ENCODE data around the gene MEIOB.

MEIOB gene

GRCh38 chr16:1828645-1829410, 43.1 kb downstream of the MEIOB start:
- DNase-seq (ENCODE audit: extremely low spot score): no peak
- ChIA-PET CTCF (no interaction called here), POLR2A (interaction anchor here (1.2 to 2.2 kb wide), 4 partner anchors 10 to 132 kb away, joined by 3 to 19 read pairs (median 6); no protein-coding TSS in a partner anchor)
- no peak for TF ChIP-seq FOXM1 (IDR thresholded peaks at IDR 0.05; ENCODE audit: borderline replicate concordance)
- no peak for TF ChIP-seq SP1 (IDR thresholded peaks at IDR 0.05)
- TF ChIP-seq ZNF384 (IDR thresholded peaks at IDR 0.05): no peak
- TF ChIP-seq L3MBTL2 (conservative IDR thresholded peaks at IDR 0.05): no peak
- TF ChIP-seq SUZ12 (IDR thresholded peaks at IDR 0.05): no peak
- no peak for TF ChIP-seq CTBP1 (IDR thresholded peaks at IDR 0.05; ENCODE audit: borderline replicate concordance)
- no peak for TF ChIP-seq ARNT (IDR thresholded peaks at IDR 0.05)
- TF ChIP-seq LEF1 (IDR thresholded peaks at IDR 0.05; ENCODE audit: borderline replicate concordance): no peak
- no peak for TF ChIP-seq FOXA1 (IDR thresholded peaks at IDR 0.05)
- no peak for TF ChIP-seq BHLHE40 (IDR thresholded peaks at IDR 0.05; ENCODE audit: borderline replicate concordance)
- no peak for TF ChIP-seq TARDBP (IDR thresholded peaks at IDR 0.05)
- TF ChIP-seq FOXK2 (IDR thresholded peaks at IDR 0.05): no peak
- no peak for TF ChIP-seq ELF4 (IDR thresholded peaks at IDR 0.05)
- TF ChIP-seq PKNOX1 (IDR thresholded peaks at IDR 0.05): no peak
- TF ChIP-seq NFRKB (IDR thresholded peaks at IDR 0.05): no peak
- no peak for TF ChIP-seq HDGF (IDR thresholded peaks at IDR 0.05; ENCODE audit: borderline replicate concordance)

- ChIA-PET CTCF (interaction anchor here (0.6 kb wide), 1 partner anchor 524 kb away, joined by 3 read pairs; no protein-coding TSS in a partner anchor), POLR2A (interaction anchor here (0.6 to 2.2 kb wide), 15 partner anchors 9 to 138 kb away, joined by 3 to 19 read pairs (median 4); partner anchors contain the start of genes MSRB1, NUBP2, RPS2 and SPSB3)
- TF ChIP-seq L3MBTL2 (conservative IDR thresholded peaks at IDR 0.05) (peak; percentile 95), FOXK2 (IDR thresholded peaks at IDR 0.05) (no peak), NFRKB (IDR thresholded peaks at IDR 0.05) (no peak), ELF4 (IDR thresholded peaks at IDR 0.05) (peak; percentile 48; the same call in 1 of the 2 replicates), FOXM1 (IDR thresholded peaks at IDR 0.05; ENCODE audit: borderline replicate concordance) (peak; percentile 72; the same call in 1 of the 2 replicates), CTBP1 (IDR thresholded peaks at IDR 0.05; ENCODE audit: borderline replicate concordance) (peak; percentile 85), TARDBP (IDR thresholded peaks at IDR 0.05) (peak; percentile 68; the same call in 1 of the 2 replicates), PKNOX1 (IDR thresholded peaks at IDR 0.05) (peak; percentile 25; the same call in 1 of the 2 replicates), HDGF (IDR thresholded peaks at IDR 0.05; ENCODE audit: borderline replicate concordance) (no peak)
- peak; percentile 97 for DNase-seq (ENCODE audit: extremely low spot score)
These were observed 45.0 kb downstream of the MEIOB start, which contains the start of the genes FAHD1 and HAGH for GRCh38 chr16:1826691-1827573. Gene FAHD1 (plus strand): TSS chr16:1827206. CDS start chr16:1827239, 33 bp downstream. Gene HAGH (minus strand): TSS chr16:1826825. CDS start chr16:1826787, 38 bp downstream.

- POLR2A ChIA-PET: interaction anchor here (0.7 to 2.2 kb wide), 6 partner anchors 9 to 139 kb away, joined by 3 to 19 read pairs (median 8); partner anchors contain the start of genes MSRB1 and RPS2
- TF ChIP-seq CTBP1 (IDR thresholded peaks at IDR 0.05; ENCODE audit: borderline replicate concordance): no peak
- no peak for TF ChIP-seq BHLHE40 (IDR thresholded peaks at IDR 0.05; ENCODE audit: borderline replicate concordance)
- TF ChIP-seq ARNT (IDR thresholded peaks at IDR 0.05): no peak
- TF ChIP-seq SUZ12 (IDR thresholded peaks at IDR 0.05): no peak
- TF ChIP-seq NFRKB (IDR thresholded peaks at IDR 0.05): no peak
- no peak for TF ChIP-seq FOXM1 (IDR thresholded peaks at IDR 0.05; ENCODE audit: borderline replicate concordance)
- TF ChIP-seq LEF1 (IDR thresholded peaks at IDR 0.05; ENCODE audit: borderline replicate concordance): no peak
- peak; percentile 71 for DNase-seq (ENCODE audit: extremely low spot score)
- CTCF ChIA-PET: no interaction called here
These were observed 45.9 kb downstream of the MEIOB start for GRCh38 chr16:1825864-1826690.

GRCh38 chr16:1825381-1825863, 46.5 kb downstream of the MEIOB start:
- ChIA-PET CTCF (no interaction called here), POLR2A (interaction anchor here (1.0 to 1.5 kb wide), 2 partner anchors 42 to 139 kb away, joined by 3 read pairs; partner anchors contain the start of genes NUBP2 and RPS2)
- TF ChIP-seq CTBP1 (IDR thresholded peaks at IDR 0.05; ENCODE audit: borderline replicate concordance) (no peak), ZNF384 (IDR thresholded peaks at IDR 0.05) (no peak), SP1 (IDR thresholded peaks at IDR 0.05) (no peak), ARNT (IDR thresholded peaks at IDR 0.05) (no peak), FOXM1 (IDR thresholded peaks at IDR 0.05; ENCODE audit: borderline replicate concordance) (no peak), HDGF (IDR thresholded peaks at IDR 0.05; ENCODE audit: borderline replicate concordance) (no peak), FOXA1 (IDR thresholded peaks at IDR 0.05) (no peak), ELF4 (IDR thresholded peaks at IDR 0.05) (no peak), L3MBTL2 (conservative IDR thresholded peaks at IDR 0.05) (no peak), TARDBP (IDR thresholded peaks at IDR 0.05) (no peak), FOXK2 (IDR thresholded peaks at IDR 0.05) (no peak), BHLHE40 (IDR thresholded peaks at IDR 0.05; ENCODE audit: borderline replicate concordance) (no peak), NFRKB (IDR thresholded peaks at IDR 0.05) (no peak), LEF1 (IDR thresholded peaks at IDR 0.05; ENCODE audit: borderline replicate concordance) (no peak), SUZ12 (IDR thresholded peaks at IDR 0.05) (no peak)
- no peak for DNase-seq (ENCODE audit: extremely low spot score)
